Stomach smooth muscle (tissue), 2 donors: ENCODE measurements around the gene DTX2.
"Not testable (repeated sequence)": the region's sequence is repeated elsewhere in the genome, so short reads cannot be mapped to it uniquely, and the experiment has no call there.

Experiments
- H3K27ac ChIP-seq: one replicate; pipeline ENCODE4 v1.7.0; 2013; ENCODE audit warnings: mild to moderate bottlenecking, low read length, inconsistent platforms
- H3K27me3 ChIP-seq, 2 donors: one replicate each; pipeline ENCODE4 v1.7.0; 2013; ENCODE audit warnings: low read length in 2 of 2; ENCODE audit not compliant: insufficient read depth in 2 of 2, control insufficient read depth in 1 of 2
- H3K36me3 ChIP-seq, 2 donors: one replicate each; pipeline ENCODE4 v1.7.0; 2013; ENCODE audit warnings: low read length in 2 of 2; ENCODE audit not compliant: control insufficient read depth in 2 of 2, insufficient read depth in 2 of 2
- H3K4me1 ChIP-seq: one replicate; pipeline ENCODE4 v1.7.0; 2013; ENCODE audit warnings: low read length; ENCODE audit not compliant: control insufficient read depth, insufficient read depth
- H3K4me3 ChIP-seq, 2 donors: one replicate each; pipeline ENCODE4 v1.7.0; 2013; ENCODE audit warnings: low read length in 2 of 2
- H3K9ac ChIP-seq, 2 donors: one replicate each; pipeline ENCODE4 v1.7.0; 2013; ENCODE audit warnings: low read length in 2 of 2, mild to moderate bottlenecking in 1 of 2
- H3K9me3 ChIP-seq, 2 donors: one replicate each; pipeline ENCODE4 v1.7.0; 2013; ENCODE audit warnings: low read length in 2 of 2; ENCODE audit not compliant: control insufficient read depth in 2 of 2
- donor health status: healthy.
- donor health status: Pancreatic carcinoma.

The DTX2 gene

GRCh38 chr7:76428149-76428823 is 33.2 kb upstream of the DTX2 start:
- H3K4me1 ChIP-seq, result no peaks in the 10 kb centered on the region
- no peaks in the 10 kb centered on the region for H3K9me3 ChIP-seq
- H3K9ac ChIP-seq, result no peak overlapping the region
- no peaks in the 10 kb centered on the region for H3K36me3 ChIP-seq
- no peak overlapping the region for H3K27ac ChIP-seq
- peaks cover 1 to 6% of the 10 kb centered on the region in 2 donors for H3K27me3 ChIP-seq
- H3K4me3 ChIP-seq, result no peak overlapping the region

GRCh38 chr7:76428868-76429805 is 32.4 kb upstream of the DTX2 start:
- Histone ChIP-seq H3K27ac (no peak overlapping the region), H3K27me3 (peaks cover 0 to 3% of the 10 kb centered on the region in 2 donors), H3K9me3 (no peaks in the 10 kb centered on the region), H3K4me1 (no peaks in the 10 kb centered on the region), H3K9ac (no peak overlapping the region), H3K36me3 (no peaks in the 10 kb centered on the region), H3K4me3 (no peak overlapping the region)

DNA sequence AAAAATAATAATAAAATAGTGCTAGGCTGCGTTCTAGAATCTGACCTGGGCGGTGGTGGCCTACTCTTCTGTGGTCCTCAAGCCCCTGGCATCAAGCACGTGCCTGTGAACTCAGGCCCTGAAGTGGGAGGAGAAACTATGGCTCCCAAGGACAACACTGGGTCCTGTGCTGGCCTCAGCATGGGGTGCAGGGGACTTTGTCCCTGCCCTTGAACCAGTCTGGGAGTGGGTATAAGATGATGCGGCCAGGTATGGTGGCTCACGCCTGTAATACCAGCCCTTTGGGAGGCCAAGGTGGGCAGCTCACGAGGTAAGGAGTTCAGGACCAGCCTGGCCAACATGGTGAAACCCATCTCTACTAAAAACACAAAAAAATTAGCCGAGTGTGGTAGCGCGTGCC is 31.3 kb upstream of the DTX2 start:
- Histone ChIP-seq H3K4me3 (no peak overlapping the region), H3K9me3 (no peaks in the 10 kb centered on the region), H3K4me1 (no peaks in the 10 kb centered on the region), H3K36me3 (no peaks in the 10 kb centered on the region), H3K9ac (no peak overlapping the region), H3K27ac (no peak overlapping the region), H3K27me3 (no peaks in the 10 kb centered on the region)

GRCh38 chr7:76430836-76431235 is 30.7 kb upstream of the DTX2 start:
- H3K27ac ChIP-seq, result no peak overlapping the region
- H3K36me3 ChIP-seq, result no peaks in the 10 kb centered on the region

DNA sequence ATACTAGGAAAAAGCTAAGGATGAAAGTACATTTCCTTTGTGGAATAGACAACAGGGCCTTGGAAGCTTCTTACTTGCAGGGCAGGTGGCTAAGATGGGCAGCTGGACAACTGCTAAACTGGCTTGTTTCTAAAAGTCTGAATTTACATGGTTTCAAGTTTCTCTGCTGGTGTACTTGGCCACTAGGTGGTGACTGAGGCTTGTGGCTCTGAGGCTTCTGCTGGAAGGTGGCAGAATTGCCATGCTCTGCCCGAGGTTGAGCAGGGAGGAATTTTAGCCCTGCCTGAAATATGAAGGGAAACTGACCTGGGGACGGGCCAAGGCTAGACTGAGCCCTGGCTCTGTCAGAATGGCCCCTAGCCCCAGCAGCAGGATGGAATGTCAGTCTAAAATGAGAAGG is 23.6 kb upstream of the DTX2 start:
- H3K27ac ChIP-seq, H3K4me1 ChIP-seq, H3K9ac ChIP-seq, H3K9me3 ChIP-seq, H3K4me3 ChIP-seq, H3K27me3 ChIP-seq, H3K36me3 ChIP-seq: not testable (repeated sequence)

More at GRCh38 chr7:76430836-76431235, 30.7 kb upstream of the DTX2 start:
- Histone ChIP-seq H3K4me3 (no peak overlapping the region), H3K27me3 (no peaks in the 10 kb centered on the region), H3K9me3 (no peaks in the 10 kb centered on the region), H3K9ac (no peak overlapping the region), H3K4me1 (no peaks in the 10 kb centered on the region)

DNA sequence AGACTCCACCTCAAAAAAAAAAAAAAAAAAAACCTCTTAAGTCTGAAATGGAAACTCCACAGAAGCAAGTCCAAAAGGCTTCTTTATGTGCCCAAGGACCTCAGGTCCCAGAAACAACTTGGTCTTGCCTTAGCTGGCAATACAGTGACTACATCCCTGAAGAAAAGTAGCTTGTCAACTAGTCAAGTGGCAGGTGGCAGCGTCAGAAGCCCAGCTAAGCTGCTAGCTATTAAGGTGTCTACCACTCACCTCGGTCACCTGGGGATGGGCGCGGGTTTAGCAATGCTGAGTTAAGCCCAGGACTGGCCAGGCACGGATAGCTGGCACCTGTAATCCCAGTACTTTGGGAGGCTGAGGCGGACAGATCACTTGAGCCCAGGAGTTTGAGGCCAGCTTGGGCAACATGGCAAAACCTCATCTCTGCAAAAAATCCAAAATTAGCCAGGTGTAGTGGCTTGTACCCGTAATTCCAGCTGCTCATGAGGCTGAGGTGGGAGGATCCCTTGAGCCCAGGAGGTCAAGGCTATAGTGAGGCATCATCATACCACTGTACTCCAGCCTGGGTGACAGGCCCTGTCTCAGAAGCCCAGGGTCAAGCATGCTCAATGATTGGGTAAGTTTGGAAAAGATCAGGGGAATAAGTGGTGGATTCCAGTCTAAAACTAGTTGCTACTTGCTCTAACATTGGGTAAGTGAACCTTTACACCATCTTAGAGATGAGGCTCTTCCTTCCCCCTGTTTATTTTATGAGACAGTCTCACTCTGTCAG is 22.2 kb upstream of the DTX2 start:
- H3K27me3 ChIP-seq, H3K27ac ChIP-seq, H3K9me3 ChIP-seq, H3K36me3 ChIP-seq, H3K4me3 ChIP-seq, H3K9ac ChIP-seq, H3K4me1 ChIP-seq: not testable (repeated sequence)

DNA sequence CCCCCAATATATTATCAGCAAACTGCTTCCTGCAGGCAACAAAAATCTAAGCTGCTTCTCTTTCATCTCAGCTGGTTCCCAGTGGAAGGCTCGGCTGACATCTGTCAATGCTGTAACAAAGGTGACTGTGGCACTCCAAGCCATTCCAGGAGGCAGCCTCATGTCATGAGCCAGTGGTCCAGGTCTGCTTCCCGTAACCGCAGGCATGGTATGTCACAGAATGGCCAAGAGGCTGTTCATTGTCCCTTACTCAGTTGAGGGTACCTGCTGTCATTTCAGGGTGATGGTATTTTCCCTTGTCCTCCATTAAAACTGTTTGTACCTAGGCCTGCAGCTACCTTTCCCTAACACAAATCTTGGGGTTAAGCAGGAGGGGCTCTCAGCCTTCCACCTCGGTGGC is 21.1 kb upstream of the DTX2 start:
- H3K36me3 ChIP-seq, H3K9ac ChIP-seq, H3K27me3 ChIP-seq, H3K4me1 ChIP-seq, H3K4me3 ChIP-seq, H3K27ac ChIP-seq, H3K9me3 ChIP-seq: not testable (repeated sequence)

DNA sequence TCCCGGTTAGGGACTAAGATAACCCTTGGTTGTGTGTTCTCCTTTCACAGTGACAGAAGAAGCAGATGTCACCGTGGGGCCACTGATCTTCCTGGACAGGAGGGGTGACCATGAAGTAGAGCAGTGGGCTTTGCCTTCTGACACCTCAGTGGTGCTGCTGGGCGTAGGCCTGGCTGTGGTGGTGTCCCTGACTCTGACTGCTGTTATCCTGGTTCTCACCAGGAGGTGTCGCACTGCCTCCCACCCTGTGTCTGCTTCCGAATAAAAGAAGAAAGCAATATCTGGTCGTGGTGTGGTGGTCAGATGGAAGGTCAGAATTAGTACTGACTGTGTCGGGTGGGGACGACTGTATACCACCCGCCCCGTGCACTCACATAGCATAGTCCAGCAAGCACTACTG is 19.7 kb upstream of the DTX2 start:
- not testable (repeated sequence) for H3K4me3 ChIP-seq, H3K9ac ChIP-seq, H3K4me1 ChIP-seq, H3K9me3 ChIP-seq, H3K36me3 ChIP-seq, H3K27me3 ChIP-seq, H3K27ac ChIP-seq

- not testable (repeated sequence) for H3K9me3 ChIP-seq, H3K27ac ChIP-seq, H3K36me3 ChIP-seq, H3K4me3 ChIP-seq, H3K9ac ChIP-seq, H3K27me3 ChIP-seq, H3K4me1 ChIP-seq
These were observed 18.7 kb upstream of the DTX2 start for GRCh38 chr7:76442664-76443446.

DNA sequence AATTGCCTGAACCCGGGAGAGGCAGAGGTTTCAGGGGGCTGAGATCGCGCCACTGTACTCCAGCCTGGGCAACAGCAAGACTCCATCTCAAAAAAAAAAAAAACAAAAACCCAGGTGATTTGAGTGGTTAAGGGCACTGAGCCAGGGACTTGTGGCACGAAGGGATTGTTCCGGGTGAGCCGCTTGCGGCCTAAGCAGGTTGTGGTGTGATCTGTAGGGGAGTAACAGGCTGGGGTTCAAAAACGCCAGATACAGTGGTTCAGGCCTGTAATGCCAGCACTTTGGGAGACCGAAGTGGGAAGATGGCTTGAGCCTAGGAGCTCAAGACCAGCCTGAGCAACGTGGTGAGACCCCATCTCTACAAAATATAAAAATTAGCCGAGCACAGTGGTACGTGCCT is 17.7 kb upstream of the DTX2 start:
- H3K4me1 ChIP-seq, H3K36me3 ChIP-seq, H3K9me3 ChIP-seq, H3K27me3 ChIP-seq, H3K27ac ChIP-seq, H3K9ac ChIP-seq, H3K4me3 ChIP-seq: not testable (repeated sequence)
